ENCODE results near the gene ITPKB. TPM values are rescaled to one million over a fixed set of nuclear protein-coding genes. Genes with fewer than 3 reads are reported as not detected.

The ITPKB gene
- total and polyA plus RNA-seq, 7 donors = 3.9 to 14.1 (median 8.9) TPM

- peaks cover 7% of the 10 kb centered on the region for H3K9me3 ChIP-seq
- H3K27ac ChIP-seq = no peak overlapping the region
- TF ChIP-seq CTCF (IDR thresholded peaks at IDR 0.05) = no peak
- no peak overlapping the region for H3K4me3 ChIP-seq
- H3K27me3 ChIP-seq (ENCODE audit: insufficient read depth in 3 of 3, low read length in 2 of 3) = no peaks in the 10 kb centered on the region
- no peak for ATAC-seq
- 68 to 74% (median 72%) methylated on average over 21 of the region's 21 CpGs for WGBS, 3 donors
- no peaks in the 10 kb centered on the region for H3K36me3 ChIP-seq (ENCODE audit: insufficient read depth in 1 of 2, low read depth in 1 of 2)
- intact Hi-C loops (cut with DNase I) = loop anchor here in 1 of 2 donors (5.0 kb wide), 1 partner anchor 65 kb away; no protein-coding TSS in a partner anchor
- peaks cover 21% of the 10 kb centered on the region for H3K4me1 ChIP-seq
- no peak for DNase-seq
Measured at GRCh38 chr1:226711976-226712741, 26.9 kb downstream of the ITPKB start.

GRCh38 chr1:226710501-226710900 lies 28.6 kb downstream of the ITPKB start:
- ATAC-seq = no peak
- no peak for TF ChIP-seq CTCF (IDR thresholded peaks at IDR 0.05)
- H3K4me3 ChIP-seq = no peak overlapping the region
- intact Hi-C loops (cut with DNase I) = loop anchor here in 1 of 2 donors (5.0 kb wide), 1 partner anchor 63 kb away; no protein-coding TSS in a partner anchor
- H3K4me1 ChIP-seq = peaks cover 20% of the 10 kb centered on the region
- 65 to 70% (median 69%) methylated on average over 6 of the region's 6 CpGs for WGBS, 3 donors
- peaks cover 7% of the 10 kb centered on the region for H3K9me3 ChIP-seq
- H3K27me3 ChIP-seq (ENCODE audit: insufficient read depth in 3 of 3, low read length in 2 of 3) = no peaks in the 10 kb centered on the region
- no peaks in the 10 kb centered on the region for H3K36me3 ChIP-seq (ENCODE audit: insufficient read depth in 1 of 2, low read depth in 1 of 2)
- DNase-seq = no peak
- H3K27ac ChIP-seq = no peak overlapping the region

GRCh38 chr1:226709953-226710352 lies 29.1 kb downstream of the ITPKB start:
- peaks cover 7% of the 10 kb centered on the region for H3K9me3 ChIP-seq
- 79 to 89% (median 79%) methylated on average over 4 of the region's 4 CpGs for WGBS, 3 donors
- intact Hi-C loops (cut with DNase I) = loop anchor here (5.0 kb wide), 2 partner anchors 43 to 63 kb away; no protein-coding TSS in a partner anchor
- H3K36me3 ChIP-seq (ENCODE audit: insufficient read depth in 1 of 2, low read depth in 1 of 2) = no peaks in the 10 kb centered on the region
- no peak overlapping the region for H3K27ac ChIP-seq
- no peak overlapping the region for H3K4me3 ChIP-seq
- H3K27me3 ChIP-seq (ENCODE audit: insufficient read depth in 3 of 3, low read length in 2 of 3) = no peaks in the 10 kb centered on the region
- peaks cover 20% of the 10 kb centered on the region for H3K4me1 ChIP-seq
- ATAC-seq (no peak), DNase-seq (no peak)
- TF ChIP-seq CTCF (IDR thresholded peaks at IDR 0.05) = no peak

GRCh38 chr1:226708967-226709396 lies 30.1 kb downstream of the ITPKB start:
- H3K27ac ChIP-seq = peak overlapping the region; percentile 23
- no peak overlapping the region for H3K4me3 ChIP-seq
- no peak for ATAC-seq
- H3K9me3 ChIP-seq = peaks cover under 1% of the 10 kb centered on the region
- TF ChIP-seq CTCF (IDR thresholded peaks at IDR 0.05) = no peak
- no peaks in the 10 kb centered on the region for H3K27me3 ChIP-seq (ENCODE audit: insufficient read depth in 3 of 3, low read length in 2 of 3)
- DNase-seq = no peak
- 37 to 56% (median 42%) methylated on average over 5 of the region's 5 CpGs for WGBS, 3 donors
- no peaks in the 10 kb centered on the region for H3K36me3 ChIP-seq (ENCODE audit: insufficient read depth in 1 of 2, low read depth in 1 of 2)
- peaks cover 23% of the 10 kb centered on the region for H3K4me1 ChIP-seq
- intact Hi-C loops (cut with DNase I) = loop anchor here in 1 of 2 donors (5.0 kb wide), 1 partner anchor 42 kb away; no protein-coding TSS in a partner anchor

Measured in psoas muscle (tissue), 8 donors.